ENCODE measurements around the gene VSTM4.

VSTM4 gene

DNA sequence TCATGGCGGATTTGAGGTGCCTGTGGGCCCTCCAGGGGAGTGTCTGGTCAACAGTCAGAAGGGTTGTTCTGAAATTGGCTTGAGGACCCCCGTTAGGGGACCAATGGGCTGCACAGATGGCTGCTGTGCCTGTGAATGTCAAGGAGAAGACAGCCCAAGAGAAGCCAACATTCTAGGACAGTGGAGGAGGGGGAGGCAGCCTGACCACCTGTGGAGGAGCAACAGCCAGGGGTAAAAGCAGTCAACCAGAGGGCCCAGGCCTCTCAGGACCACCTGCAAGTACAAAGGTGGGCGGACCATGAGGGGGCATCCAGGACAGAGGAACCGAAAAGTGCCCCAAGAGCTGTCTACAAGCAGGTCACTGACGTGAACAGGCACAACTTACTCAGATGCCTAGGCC is 76.6 kb downstream of the VSTM4 start:
- TF ChIP-seq, protein P1, sequence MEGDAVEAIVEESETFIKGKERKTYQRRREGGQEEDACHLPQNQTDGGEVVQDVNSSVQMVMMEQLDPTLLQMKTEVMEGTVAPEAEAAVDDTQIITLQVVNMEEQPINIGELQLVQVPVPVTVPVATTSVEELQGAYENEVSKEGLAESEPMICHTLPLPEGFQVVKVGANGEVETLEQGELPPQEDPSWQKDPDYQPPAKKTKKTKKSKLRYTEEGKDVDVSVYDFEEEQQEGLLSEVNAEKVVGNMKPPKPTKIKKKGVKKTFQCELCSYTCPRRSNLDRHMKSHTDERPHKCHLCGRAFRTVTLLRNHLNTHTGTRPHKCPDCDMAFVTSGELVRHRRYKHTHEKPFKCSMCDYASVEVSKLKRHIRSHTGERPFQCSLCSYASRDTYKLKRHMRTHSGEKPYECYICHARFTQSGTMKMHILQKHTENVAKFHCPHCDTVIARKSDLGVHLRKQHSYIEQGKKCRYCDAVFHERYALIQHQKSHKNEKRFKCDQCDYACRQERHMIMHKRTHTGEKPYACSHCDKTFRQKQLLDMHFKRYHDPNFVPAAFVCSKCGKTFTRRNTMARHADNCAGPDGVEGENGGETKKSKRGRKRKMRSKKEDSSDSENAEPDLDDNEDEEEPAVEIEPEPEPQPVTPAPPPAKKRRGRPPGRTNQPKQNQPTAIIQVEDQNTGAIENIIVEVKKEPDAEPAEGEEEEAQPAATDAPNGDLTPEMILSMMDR (IDR thresholded peaks at IDR 0.05; ENCODE audit: low read depth, low read length, missing control alignments) = no peak
- DNase-seq (ENCODE audit: low read depth) = no peak
- H3K4me3 ChIP-seq (ENCODE audit: low read depth, low read length) = no peak overlapping the region

DNA sequence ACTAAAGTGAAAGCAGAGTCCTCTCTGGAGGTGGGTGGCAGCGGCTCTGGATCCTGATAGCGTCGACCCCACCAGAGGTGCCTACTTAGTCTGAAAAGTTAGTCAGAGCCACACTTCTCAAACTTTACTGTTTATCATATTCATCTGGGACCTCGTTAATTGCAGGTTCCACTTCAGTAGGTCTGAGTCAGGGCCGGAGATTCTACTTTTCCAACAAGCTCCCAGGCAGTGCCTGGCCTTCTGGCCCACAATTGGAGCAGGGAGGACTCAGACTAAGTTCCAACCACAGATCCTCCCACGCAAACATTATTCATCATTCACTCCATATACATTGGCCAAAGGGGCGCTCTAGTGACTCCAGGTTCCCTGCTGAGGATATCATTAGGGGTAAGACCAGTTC is 78.1 kb downstream of the VSTM4 start:
- H3K4me3 ChIP-seq (ENCODE audit: low read depth, low read length) = no peak overlapping the region
- TF ChIP-seq, protein P1 (IDR thresholded peaks at IDR 0.05; ENCODE audit: low read depth, low read length, missing control alignments) = no peak
- no peak for DNase-seq (ENCODE audit: low read depth)

DNA sequence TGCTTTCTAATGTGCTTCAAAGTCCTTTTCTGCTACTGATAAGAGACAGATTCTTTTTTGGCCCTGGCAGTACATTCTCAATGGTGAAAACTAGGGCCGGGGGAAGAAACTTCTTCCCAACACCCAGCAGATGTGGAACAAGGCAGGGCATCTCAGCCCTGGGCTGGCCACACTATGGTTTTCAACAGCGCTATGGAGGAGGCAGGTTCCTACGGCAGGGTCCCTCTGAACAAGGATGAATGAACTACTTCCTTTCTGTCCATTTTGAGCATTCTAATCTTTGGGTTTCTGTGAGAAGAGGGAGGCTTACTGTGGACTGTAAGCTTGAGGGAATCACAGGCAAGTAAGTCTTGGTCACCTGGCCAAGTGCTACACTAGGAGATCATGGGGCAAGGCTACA is 78.7 kb downstream of the VSTM4 start:
- TF ChIP-seq, protein P1 (IDR thresholded peaks at IDR 0.05; ENCODE audit: low read depth, low read length, missing control alignments) = no peak
- no peak for DNase-seq (ENCODE audit: low read depth)
- no peak overlapping the region for H3K4me3 ChIP-seq (ENCODE audit: low read depth, low read length)

DNA sequence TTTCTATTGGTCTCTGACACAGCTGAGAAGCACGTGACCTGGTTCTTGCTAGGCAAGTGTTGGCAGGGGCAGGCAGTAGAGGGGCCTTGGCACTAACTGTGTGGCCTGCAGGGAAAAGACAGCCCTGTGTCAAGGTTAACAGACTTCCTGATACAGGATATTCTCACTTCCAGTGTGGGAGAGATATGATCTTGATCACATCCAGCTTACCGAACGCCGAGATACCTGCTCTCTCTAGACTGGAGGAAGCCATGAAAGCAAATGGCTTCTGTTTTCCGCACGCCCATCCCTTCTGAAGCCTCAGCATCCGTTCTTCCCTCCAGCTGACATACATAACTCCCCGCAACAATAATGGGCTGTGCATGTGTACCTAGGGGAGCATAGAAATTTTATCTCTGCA is 79.4 kb downstream of the VSTM4 start:
- H3K4me3 ChIP-seq (ENCODE audit: low read depth, low read length) = no peak overlapping the region
- no peak for DNase-seq (ENCODE audit: low read depth)
- TF ChIP-seq, protein P1 (IDR thresholded peaks at IDR 0.05; ENCODE audit: low read depth, low read length, missing control alignments) = no peak

DNA sequence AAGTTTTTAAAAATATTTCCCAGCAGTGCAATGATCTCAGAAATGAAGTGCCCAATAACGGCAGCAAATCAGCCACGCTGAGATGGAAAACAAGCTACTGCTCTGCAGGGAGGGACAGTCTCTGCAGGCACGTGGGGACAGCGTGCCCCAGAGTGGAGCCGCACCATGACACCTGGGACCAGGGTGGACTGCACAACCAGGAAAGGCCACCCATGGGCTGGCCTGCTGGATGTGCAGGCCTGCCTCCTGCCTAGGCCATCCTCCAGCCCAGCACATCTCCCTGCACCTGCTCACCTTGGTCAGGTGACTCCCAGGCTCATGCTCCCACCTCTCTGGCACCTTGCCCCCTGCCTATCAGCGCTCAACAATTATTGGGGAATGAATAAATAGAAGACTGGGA is 80.4 kb downstream of the VSTM4 start:
- TF ChIP-seq, protein P1 (IDR thresholded peaks at IDR 0.05; ENCODE audit: low read depth, low read length, missing control alignments) = no peak
- no peak for DNase-seq (ENCODE audit: low read depth)
- H3K4me3 ChIP-seq (ENCODE audit: low read depth, low read length) = no peak overlapping the region

DNA sequence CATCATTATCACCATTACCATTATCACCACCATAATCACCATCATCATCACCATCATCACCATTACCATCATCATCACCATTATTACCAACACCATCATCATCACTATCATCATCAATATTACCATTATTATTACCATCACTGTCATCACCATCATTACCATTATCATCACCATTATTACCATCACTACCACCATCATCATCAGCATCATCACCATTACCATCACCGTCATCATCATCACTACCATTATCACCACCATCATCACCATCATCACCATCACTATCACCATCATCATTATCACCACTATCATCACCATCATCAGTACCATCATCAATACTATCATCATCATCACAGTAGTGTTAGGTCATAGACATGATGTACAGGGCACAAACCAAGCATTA is 81.4 kb downstream of the VSTM4 start:
- TF ChIP-seq, protein P1 (IDR thresholded peaks at IDR 0.05; ENCODE audit: low read depth, low read length, missing control alignments) = no peak
- no peak overlapping the region for H3K4me3 ChIP-seq (ENCODE audit: low read depth, low read length)
- no peak for DNase-seq (ENCODE audit: low read depth)

DNA sequence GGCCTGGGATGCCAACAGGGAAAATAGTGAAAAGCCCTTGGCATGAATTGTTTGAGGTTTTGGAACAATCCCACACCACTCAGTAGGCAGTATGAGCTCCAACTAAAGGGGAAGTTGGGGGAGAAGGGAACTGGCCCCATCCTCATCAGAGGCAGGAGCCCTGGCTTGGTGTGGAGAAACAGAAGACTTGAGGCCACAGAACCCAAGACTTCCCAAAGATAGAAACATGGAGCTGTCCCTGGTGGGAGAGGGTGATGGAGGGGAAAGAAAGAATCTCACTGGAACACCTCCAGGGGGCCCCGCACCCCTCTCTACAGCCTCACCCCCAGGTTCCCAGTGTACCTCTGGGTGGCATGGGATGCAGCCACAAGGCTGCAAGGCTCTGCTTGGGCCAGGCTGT is 85.7 kb downstream of the VSTM4 start:
- DNase-seq (ENCODE audit: low read depth) = no peak
- no peak overlapping the region for H3K4me3 ChIP-seq (ENCODE audit: low read depth, low read length)
- TF ChIP-seq, protein P1 (IDR thresholded peaks at IDR 0.05; ENCODE audit: low read depth, low read length, missing control alignments) = no peak
